ENCODE results near the gene MPPE1.

DNA sequence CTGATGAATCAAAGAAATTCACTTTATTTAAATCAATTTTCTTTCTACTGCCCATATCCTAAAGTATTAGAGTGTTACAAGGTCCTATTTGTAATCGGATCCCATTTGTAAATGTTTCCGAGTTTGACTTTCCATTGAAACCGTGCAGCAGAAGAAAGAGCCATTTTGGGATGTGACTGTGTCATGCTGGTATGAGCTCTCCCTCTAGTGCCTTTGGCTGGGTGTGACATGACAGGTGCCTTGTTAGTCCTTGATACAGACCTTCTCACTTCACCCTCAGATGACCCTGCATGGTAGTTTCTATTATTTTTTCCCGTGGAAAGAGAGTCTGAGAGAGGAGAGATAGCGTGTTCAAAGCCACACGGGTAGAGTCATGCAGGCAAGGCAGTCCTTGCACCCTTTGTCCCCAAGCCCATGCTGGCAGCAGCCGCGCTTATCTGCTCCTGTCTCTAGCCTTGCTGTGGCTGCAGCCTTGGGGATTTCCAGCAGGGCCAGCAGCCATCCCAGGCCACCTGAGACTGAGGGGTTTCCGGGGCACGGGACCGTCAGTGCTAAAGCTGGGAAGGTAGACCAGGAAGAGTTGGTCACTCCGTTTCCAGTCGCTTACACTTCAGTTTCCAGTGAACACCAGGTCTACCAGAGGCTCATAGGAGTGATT lies 35.5 kb downstream of the MPPE1 start:
- TF ChIP-seq GATA2 (IDR thresholded peaks at IDR 0.05; ENCODE audit: low read depth, low read length) = no peak
- TF ChIP-seq GATA3 (IDR thresholded peaks at IDR 0.05; ENCODE audit: low read depth, low read length) = no peak

All from SH-SY5Y (cell line).